ENCODE measurements around the gene AFG3L2.

- TF ChIP-seq CTCF (IDR thresholded peaks at IDR 0.05) = no peak
- no peak for TF ChIP-seq POLR2A (IDR thresholded peaks at IDR 0.05)
Measured at GRCh38 chr18:12397793-12398192, 20.8 kb upstream of the AFG3L2 start.
